Superior temporal gyrus (tissue), 1 donor: Measurements from ENCODE around the gene PFDN5.
A peak's percentile ranks its signal among the peaks of the same experiment; 100 is the strongest.

ENCODE experiments used
- DNase-seq: peaks from one replicate; pipeline ENCODE4 v3.0.0-alpha.2; 2016; ENCODE audit errors: extremely low spot score

The PFDN5 gene

GRCh38 chr12:53295070-53295890 is at the start of gene PFDN5:
Gene PFDN5, plus strand, starts transcription at chr12:53295542. Its CDS starts 26 bp downstream, at chr12:53295568.
- DNase-seq, result peak; percentile 90

GRCh38 chr12:53251477-53252348 is 43.6 kb upstream of the PFDN5 start:
- peak; percentile 78 for DNase-seq

- DNase-seq, result no peak
Observed at GRCh38 chr12:53252349-53252916, 42.9 kb upstream of the PFDN5 start.

GRCh38 chr12:53253298-53253697 is 42.0 kb upstream of the PFDN5 start:
- DNase-seq, result no peak

GRCh38 chr12:53254816-53255545 is 40.4 kb upstream of the PFDN5 start:
- DNase-seq, result no peak

- no peak for DNase-seq
Observed at GRCh38 chr12:53255996-53256395, 39.3 kb upstream of the PFDN5 start.

GRCh38 chr12:53258541-53259539 is 36.5 kb upstream of the PFDN5 start:
- DNase-seq, result no peak

GRCh38 chr12:53259891-53260290 is 35.5 kb upstream of the PFDN5 start:
- no peak for DNase-seq

GRCh38 chr12:53265783-53266182 is 29.6 kb upstream of the PFDN5 start:
- no peak for DNase-seq

- DNase-seq, result no peak
Observed at GRCh38 chr12:53267306-53267998, 27.9 kb upstream of the PFDN5 start.

GRCh38 chr12:53267999-53268629 is 27.2 kb upstream of the PFDN5 start, which contains the start of gene ESPL1:
Gene ESPL1, plus strand, starts transcription at chr12:53268299. Its CDS starts 468 bp downstream, at chr12:53268767.
- DNase-seq, result peak; percentile 65

GRCh38 chr12:53268630-53269562 is 26.4 kb upstream of the PFDN5 start:
- DNase-seq, result no peak

GRCh38 chr12:53274445-53274844 is 20.9 kb upstream of the PFDN5 start:
- no peak for DNase-seq

- DNase-seq, result no peak
Observed at GRCh38 chr12:53276511-53276910, 18.8 kb upstream of the PFDN5 start.

GRCh38 chr12:53277981-53278380 is 17.4 kb upstream of the PFDN5 start:
- DNase-seq, result no peak

GRCh38 chr12:53279283-53279869 is 16.0 kb upstream of the PFDN5 start:
- DNase-seq, result no peak

- DNase-seq, result no peak
Observed at GRCh38 chr12:53279888-53280498, 15.3 kb upstream of the PFDN5 start.
